PC-3 (cell line): ENCODE results near the gene DIAPH1. TPM values are rescaled to one million over a fixed set of nuclear protein-coding genes. Genes with fewer than 3 reads are reported as not detected.

Source experiments
- ATAC-seq: fragments of 200-7000 bp; cut with Tn5 transposase; 2 replicates; pipeline ENCODE4 v1.9.1; 2020; ENCODE audit warnings: mild to moderate bottlenecking, moderate library complexity
- BruUV-seq: library from RNA; stranded (reverse); fragments of 400-500 nt; replicated peaks from 2 replicates; lab custom pipeline; 2021; lab: Mats Ljungman, UMichigan
- CTCF ChIA-PET: fragments of 300-600 bp; sonication (Branson Sonifier 250); formaldehyde crosslinking; loops from one replicate; lab custom pipeline; 2022; ENCODE audit warnings: antibody characterized with exemption; lab: Charles Lee
- POLR2A ChIA-PET: fragments of 300-600 bp; sonication (Branson Sonifier 250); formaldehyde crosslinking; loops from one replicate; lab custom pipeline; 2022; ENCODE audit warnings: antibody characterized with exemption; ENCODE audit not compliant: unreplicated experiment; lab: Charles Lee
- DNase-seq: peaks from one replicate; pipeline ENCODE4 v3.0.0-alpha.2; 2015
- H2AFZ ChIP-seq: fragments of 300-600 bp; sonication (generic); 2 replicates; pipeline ENCODE4 v1.6.0; 2016; ENCODE audit warnings: antibody characterized with exemption, low read length
- H3F3A ChIP-seq: fragments of 300-600 bp; sonication (generic); one replicate; pipeline ENCODE4 v1.6.0; 2017; ENCODE audit warnings: antibody characterized with exemption, low read length, control low read depth, mild to moderate bottlenecking; ENCODE audit not compliant: unreplicated experiment
- H3K27ac ChIP-seq: fragments of 300-600 bp; sonication (generic); 2 replicates; pipeline ENCODE4 v1.5.1; 2016; ENCODE audit warnings: mild to moderate bottlenecking, low read length
- H3K27me3 ChIP-seq: fragments of 300-600 bp; sonication (generic); 2 replicates; pipeline ENCODE4 v1.6.1; 2016; ENCODE audit warnings: low read length, mixed read lengths
- H3K36me3 ChIP-seq: fragments of 300-600 bp; sonication (generic); 2 replicates; pipeline ENCODE4 v1.6.1; 2016; ENCODE audit warnings: low read depth, mixed run types, low read length, mixed read lengths
- H3K4me1 ChIP-seq: fragments of 300-600 bp; sonication (generic); 2 replicates; pipeline ENCODE4 v1.5.1; 2016; ENCODE audit warnings: low read length; ENCODE audit not compliant: insufficient read depth
- H3K4me2 ChIP-seq: fragments of 300-600 bp; sonication (generic); 2 replicates; pipeline ENCODE4 v1.6.0; 2016; ENCODE audit warnings: low read length
- H3K4me3 ChIP-seq: fragments of 300-600 bp; sonication (generic); 2 replicates; pipeline ENCODE4 v1.5.1; 2016; ENCODE audit warnings: mild to moderate bottlenecking, low read length, mixed read lengths
- H3K79me2 ChIP-seq: fragments of 300-600 bp; sonication (generic); 2 replicates; pipeline ENCODE4 v1.6.1; 2017; ENCODE audit warnings: low read length, mixed read lengths
- H3K9ac ChIP-seq: fragments of 300-600 bp; sonication (generic); 2 replicates; pipeline ENCODE4 v1.6.0; 2016; ENCODE audit warnings: mild to moderate bottlenecking, low read length
- H3K9me2 ChIP-seq: fragments of 300-600 bp; sonication (generic); replicated peaks from 2 replicates; pipeline ENCODE4 v1.6.1; 2016; ENCODE audit warnings: mixed run types, low read length, mixed read lengths
- H3K9me3 ChIP-seq: fragments of 300-600 bp; sonication (generic); 2 replicates; pipeline ENCODE4 v1.6.1; 2016; ENCODE audit warnings: low read length, mixed read lengths
- H4K20me1 ChIP-seq: fragments of 300-600 bp; sonication (generic); 2 replicates; pipeline ENCODE4 v1.6.1; 2016; ENCODE audit warnings: low read length, mixed read lengths
- CTCF ChIP-seq: fragments of 300-600 bp; sonication (generic); conservative IDR thresholded peaks from 2 replicates; pipeline ENCODE4 v1.5.1; 2017; ENCODE audit warnings: antibody characterized with exemption, low read depth, mild to moderate bottlenecking, low read length
- EZH2 ChIP-seq: fragments of 300-600 bp; sonication (generic); IDR thresholded peaks from one replicate; pipeline ENCODE4 v1.6.1; 2017; ENCODE audit warnings: antibody characterized with exemption, mild to moderate bottlenecking, low read length; ENCODE audit not compliant: unreplicated experiment
- EZH2phosphoT487 ChIP-seq: fragments of 300-600 bp; sonication (generic); IDR thresholded peaks from 2 replicates; pipeline ENCODE4 v1.6.1; 2018; ENCODE audit warnings: mild to moderate bottlenecking, antibody characterized with exemption, low read length, borderline replicate concordance
- intact Hi-C: fragments of 100-400 bp; cut with micrococcal nuclease; formaldehyde crosslinking; loops from 2 replicates; pipeline ENCODE4 v1.9.0; 2023
- total RNA-seq: library from RNA; depleted of rRNA; stranded (reverse); fragments of >200 nt; gene quantifications from 2 replicates; pipeline ENCODE4 v1.2.3, GENCODE V29; 2014

DIAPH1 gene
- total RNA-seq, 1 experiment from 2014 or later, result 51.9 TPM

GRCh38 chr5:141508798-141509611, 109.8 kb downstream of the DIAPH1 start:
- intact Hi-C loops, result loop anchor here (1.0 to 5.0 kb wide), 2 partner anchors 12 to 112 kb away; partner anchors contain the start of gene PCDHGB5
- DNase-seq (peak; percentile 79), ATAC-seq (peak; percentile 88)
- POLR2A ChIA-PET, result interaction anchor here (0.7 kb wide), 1 partner anchor 13 kb away, joined by 5 read pairs; no protein-coding TSS in a partner anchor
- Histone ChIP-seq H3K27ac (peak overlapping the region; percentile 76), H3K9me2 (no peaks in the 10 kb centered on the region), H3K27me3 (no peaks in the 10 kb centered on the region), H3F3A (no peaks in the 10 kb centered on the region), H3K4me1 (peaks cover 13% of the 10 kb centered on the region; the same call in 1 of the 2 replicates), H3K9me3 (no peaks in the 10 kb centered on the region), H3K4me2 (peak overlapping the region; percentile 67), H3K9ac (peak overlapping the region; percentile 50), H3K4me3 (peak overlapping the region; percentile 57; the same call in 1 of the 2 replicates), H4K20me1 (no peaks in the 10 kb centered on the region), H3K79me2 (no peaks in the 10 kb centered on the region), H2AFZ (peak overlapping the region; percentile 61), H3K36me3 (no peaks in the 10 kb centered on the region; the same call in none of the 2 replicates)
- CTCF ChIA-PET, result interaction anchor here (0.5 to 0.7 kb wide), 3 partner anchors 9 to 58 kb away, joined by 4 to 6 read pairs (median 6); no protein-coding TSS in a partner anchor
- TF ChIP-seq EZH2phosphoT487 (no peak), CTCF (no peak), EZH2 (no peak)
- no TSS peak for BruUV-seq

- Histone ChIP-seq H2AFZ (peak overlapping the region; percentile 61; the same call in 1 of the 2 replicates), H3K79me2 (no peaks in the 10 kb centered on the region), H3K36me3 (no peaks in the 10 kb centered on the region; the same call in none of the 2 replicates), H3K4me1 (peaks cover 13% of the 10 kb centered on the region; the same call in 1 of the 2 replicates), H4K20me1 (no peaks in the 10 kb centered on the region), H3K27me3 (no peaks in the 10 kb centered on the region), H3K9me2 (no peaks in the 10 kb centered on the region), H3K9ac (peak overlapping the region; percentile 50), H3F3A (no peaks in the 10 kb centered on the region), H3K9me3 (no peaks in the 10 kb centered on the region), H3K4me2 (peak overlapping the region; percentile 67), H3K4me3 (peak overlapping the region; percentile 57; the same call in 1 of the 2 replicates), H3K27ac (peak overlapping the region; percentile 76)
- POLR2A ChIA-PET, result interaction anchor here (0.7 kb wide), 1 partner anchor 13 kb away, joined by 5 read pairs; no protein-coding TSS in a partner anchor
- no peak for TF ChIP-seq CTCF
- TF ChIP-seq EZH2phosphoT487, result no peak
- TF ChIP-seq EZH2, result no peak
- ATAC-seq (no peak; the same call in 1 of the 2 replicates), DNase-seq (no peak)
- no TSS peak for BruUV-seq
- intact Hi-C loops, result loop anchor here (5.0 kb wide), 1 partner anchor 111 kb away; the partner anchor contains the start of gene PCDHGB5
- CTCF ChIA-PET, result no interaction called here
Observed at GRCh38 chr5:141508440-141508797, 110.4 kb downstream of the DIAPH1 start.
